Measurements from ENCODE around the gene SHROOM3. TPM values are rescaled to one million over a fixed set of nuclear protein-coding genes. Genes with fewer than 3 reads are reported as not detected.
"Not testable (repeated sequence)": the region's sequence is repeated elsewhere in the genome, so short reads cannot be mapped to it uniquely, and the experiment has no call there.

SHROOM3 gene
- total RNA-seq, 1 experiment from 2014 or later: 10.0 TPM

- DNase-seq (ENCODE audit: low read depth): no peak
Measured at GRCh38 chr4:76594173-76594572, 159.1 kb downstream of the SHROOM3 start.

- DNase-seq (ENCODE audit: low read depth): no peak
Measured at GRCh38 chr4:76595435-76595834, 160.4 kb downstream of the SHROOM3 start.

GRCh38 chr4:76596713-76597112 is 161.7 kb downstream of the SHROOM3 start:
- no peak for DNase-seq (ENCODE audit: low read depth)

DNA sequence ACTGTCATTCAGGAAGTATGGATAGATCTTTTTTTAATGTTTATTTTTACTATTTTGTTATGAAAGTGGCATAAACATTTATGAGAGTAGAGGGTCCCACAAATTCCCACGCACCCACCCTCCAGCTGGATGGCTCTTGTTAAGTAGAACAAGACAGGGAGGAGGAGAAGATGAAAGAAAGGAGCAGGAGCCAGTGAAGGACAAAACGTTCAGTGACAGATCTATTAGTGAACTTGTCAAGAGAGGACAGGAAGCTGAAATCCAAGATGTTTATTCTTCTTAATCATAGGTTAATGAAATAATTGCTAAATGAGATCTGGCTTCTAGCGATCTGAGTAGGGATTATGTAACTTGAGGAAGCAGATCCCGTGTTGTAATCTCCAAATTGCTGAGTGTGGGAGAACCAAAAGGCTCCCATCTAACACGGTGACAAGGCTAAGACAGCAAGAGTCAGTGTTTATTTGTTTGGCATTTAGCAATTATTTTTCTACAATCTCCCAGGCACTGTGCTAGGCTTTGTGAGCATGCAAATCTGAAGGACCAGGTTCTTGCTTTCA is 162.5 kb downstream of the SHROOM3 start:
- DNase-seq (ENCODE audit: low read depth): no peak

DNA sequence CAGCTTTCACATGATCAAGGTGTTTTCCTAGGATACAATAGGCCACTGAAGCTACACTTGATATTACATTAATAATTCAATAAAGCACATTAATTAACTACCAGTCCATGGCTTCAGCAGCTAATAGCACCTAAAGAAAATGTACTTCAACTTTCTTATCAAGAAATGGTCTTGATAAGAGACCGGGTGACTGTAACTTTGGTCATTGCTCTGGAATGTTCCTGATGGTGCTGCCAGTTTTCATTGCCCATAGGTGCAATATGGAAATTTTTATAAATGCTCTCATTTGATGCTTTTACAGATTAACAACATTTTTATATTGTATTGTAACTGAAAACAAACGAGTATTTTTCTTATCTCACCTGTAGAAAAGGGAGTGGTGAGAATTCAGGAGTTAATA is 165.4 kb downstream of the SHROOM3 start:
- DNase-seq (ENCODE audit: low read depth): no peak

GRCh38 chr4:76601791-76602190 is 166.8 kb downstream of the SHROOM3 start:
- DNase-seq (ENCODE audit: low read depth): peak; percentile 50

- no peak for DNase-seq (ENCODE audit: low read depth)
Measured at GRCh38 chr4:76605099-76605563, 170.1 kb downstream of the SHROOM3 start.

- no peak for DNase-seq (ENCODE audit: low read depth)
Measured at GRCh38 chr4:76606645-76607265, 171.7 kb downstream of the SHROOM3 start.

GRCh38 chr4:76607266-76607799 is 172.3 kb downstream of the SHROOM3 start:
- peak; percentile 52 for DNase-seq (ENCODE audit: low read depth)

DNA sequence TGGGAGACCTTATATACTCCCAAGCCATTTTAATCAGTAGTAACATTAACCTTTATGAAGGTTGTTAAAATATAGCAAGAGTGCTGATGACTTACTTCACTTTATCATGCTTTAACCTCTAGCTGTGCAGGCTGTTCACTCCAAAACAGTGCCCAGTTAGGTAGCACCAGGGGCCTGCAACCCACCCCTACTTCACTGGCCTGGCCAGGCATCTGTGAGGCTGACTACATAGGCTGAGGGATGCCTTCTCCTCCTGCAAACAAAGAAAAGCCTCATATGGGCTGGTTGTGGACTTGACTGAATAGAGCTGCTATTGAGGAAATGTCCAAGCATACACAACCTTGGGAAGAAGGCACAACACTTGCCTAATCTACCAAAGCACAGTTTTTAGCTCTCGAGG is 172.8 kb downstream of the SHROOM3 start:
- no peak for DNase-seq (ENCODE audit: low read depth)

DNA sequence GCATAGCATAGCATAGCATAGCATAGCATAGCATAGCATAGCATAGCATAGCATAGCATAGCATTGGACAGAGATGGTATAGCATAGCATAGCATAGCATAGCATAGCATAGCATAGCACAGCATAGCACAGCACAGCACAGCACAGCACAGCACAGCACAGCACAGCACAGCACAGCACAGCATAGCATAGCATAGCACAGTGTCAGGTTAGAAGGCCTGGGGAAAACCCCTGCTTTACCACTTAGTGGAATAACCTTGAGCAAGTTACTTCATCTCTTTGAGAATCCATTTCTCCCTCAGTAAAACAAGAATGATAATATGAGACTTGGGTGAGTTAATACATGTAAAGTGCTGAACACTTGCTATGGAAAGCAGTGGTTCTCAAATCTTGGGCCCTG is 173.5 kb downstream of the SHROOM3 start:
- DNase-seq (ENCODE audit: low read depth): not testable (repeated sequence)

GRCh38 chr4:76610751-76611547 is 175.9 kb downstream of the SHROOM3 start:
- peak; percentile 26 for DNase-seq (ENCODE audit: low read depth)

- no peak for DNase-seq (ENCODE audit: low read depth)
Measured at GRCh38 chr4:76611616-76612207, 176.7 kb downstream of the SHROOM3 start.

DNA sequence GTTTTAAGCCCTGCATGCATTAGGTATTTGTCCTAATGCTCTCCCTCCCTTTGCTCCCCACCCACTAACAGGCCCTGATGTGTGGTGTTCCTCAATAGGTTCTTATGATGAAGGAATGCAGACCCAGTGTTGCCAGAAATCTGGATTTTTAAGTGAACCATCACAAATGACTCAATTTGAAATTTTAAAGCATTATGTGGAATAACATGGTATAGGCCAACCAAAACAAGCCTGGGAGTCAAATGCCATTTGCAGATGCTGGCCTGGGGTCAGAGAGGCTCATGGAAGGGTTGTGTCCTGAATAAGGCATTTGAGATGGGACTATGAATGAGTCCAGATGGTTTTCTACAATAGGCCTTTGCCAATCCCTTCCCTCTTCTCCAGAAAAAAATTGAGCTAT is 179.6 kb downstream of the SHROOM3 start:
- DNase-seq (ENCODE audit: low read depth): peak; percentile 32

GRCh38 chr4:76615999-76616398 is 181.0 kb downstream of the SHROOM3 start:
- DNase-seq (ENCODE audit: low read depth): no peak

GRCh38 chr4:76616526-76616925 is 181.5 kb downstream of the SHROOM3 start:
- no peak for DNase-seq (ENCODE audit: low read depth)

DNA sequence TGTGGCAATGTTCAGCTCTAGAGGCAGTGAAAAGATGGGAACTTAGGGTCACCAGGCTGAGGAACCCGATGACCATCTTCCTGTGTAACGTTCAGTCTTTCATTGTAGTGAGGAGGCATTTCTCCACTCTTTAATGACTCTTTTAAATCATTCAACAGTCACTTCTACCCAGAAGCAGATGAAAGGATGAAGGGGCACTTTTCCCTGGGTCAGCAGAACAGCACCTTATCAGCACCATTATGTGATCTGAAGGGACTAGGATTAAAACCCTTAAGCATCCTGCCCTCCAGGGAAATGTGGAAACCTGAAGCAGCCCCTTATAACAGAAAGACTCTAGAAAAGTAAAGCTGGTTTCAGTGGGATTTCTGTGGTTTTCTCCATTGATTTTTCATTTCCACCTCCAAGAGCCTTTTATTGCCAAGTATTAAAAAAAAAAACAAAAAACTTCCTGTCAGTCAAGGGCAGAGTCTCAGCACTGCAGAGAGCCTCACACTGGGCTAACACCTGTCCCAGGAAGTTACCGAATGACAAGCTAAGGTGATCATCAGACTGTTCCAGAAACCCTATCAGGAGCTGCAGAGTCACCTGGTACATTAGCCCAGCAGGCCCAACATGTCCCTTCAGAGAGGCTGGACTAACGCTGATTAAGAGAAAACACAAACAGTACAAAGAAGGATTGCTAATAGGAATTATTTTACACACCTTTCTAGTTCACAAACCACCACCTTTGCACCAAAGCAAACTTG is 185.9 kb downstream of the SHROOM3 start:
- DNase-seq (ENCODE audit: low read depth): no peak

GRCh38 chr4:76622126-76622525 is 187.1 kb downstream of the SHROOM3 start:
- DNase-seq (ENCODE audit: low read depth): peak; percentile 91

GRCh38 chr4:76622717-76623116 is 187.7 kb downstream of the SHROOM3 start:
- DNase-seq (ENCODE audit: low read depth): no peak

GRCh38 chr4:76623217-76624045 is 188.4 kb downstream of the SHROOM3 start:
- no peak for DNase-seq (ENCODE audit: low read depth)

DNA sequence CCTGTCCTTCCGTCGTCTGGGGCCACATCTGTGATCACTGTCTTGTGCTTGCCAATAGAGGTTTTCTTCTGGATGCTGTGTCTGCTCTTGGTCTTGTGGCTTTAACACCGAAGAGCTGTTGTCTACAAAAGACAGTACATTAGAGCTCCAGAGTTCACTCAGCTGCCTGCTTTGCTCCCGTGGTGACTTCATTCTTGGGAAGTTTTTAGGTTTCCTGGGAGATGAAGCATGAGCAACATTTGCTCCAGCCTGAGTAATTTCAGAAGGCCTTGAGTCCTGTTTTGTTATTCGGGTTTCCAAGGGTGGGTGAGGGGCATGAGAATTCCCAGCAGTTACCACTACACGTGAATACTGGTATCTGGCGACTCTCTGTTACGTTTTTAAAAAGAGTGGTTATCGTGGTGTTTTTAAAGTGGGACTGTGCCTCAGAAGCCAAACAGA is 189.2 kb downstream of the SHROOM3 start:
- peak; percentile 92 for DNase-seq (ENCODE audit: low read depth)

All from RPMI7951 (cell line).